Adrenal gland (tissue), 5 donors: ENCODE data around the gene CCDC146.

Experiments
- POLR2A ChIP-seq, 2 donors: fragments of 450-650 bp; IDR thresholded peaks; one replicate each; pipeline ENCODE4 v1.6.1; 2017; ENCODE audit warnings: antibody characterized with exemption in 2 of 2, mild to moderate bottlenecking in 2 of 2, moderate library complexity in 1 of 2
- TF ChIP-seq, protein P1 (sequence below), 6 experiments: fragments of 450-650 bp in 4 of 6; fragments of 200-600 bp in 2 of 6; sonication (generic) in 1 of 6; IDR thresholded peaks; 1 replicate in 5 of 6; 2 replicates in 1 of 6; pipeline versions ENCODE4 v1.5.1 to v1.8.0; 2016 to 2021; ENCODE audit warnings: antibody characterized with exemption in 6 of 6, mild to moderate bottlenecking in 2 of 6, moderate library complexity in 1 of 6
- donor health status: DM: no; HTN: no; CAD: no.

DNA sequence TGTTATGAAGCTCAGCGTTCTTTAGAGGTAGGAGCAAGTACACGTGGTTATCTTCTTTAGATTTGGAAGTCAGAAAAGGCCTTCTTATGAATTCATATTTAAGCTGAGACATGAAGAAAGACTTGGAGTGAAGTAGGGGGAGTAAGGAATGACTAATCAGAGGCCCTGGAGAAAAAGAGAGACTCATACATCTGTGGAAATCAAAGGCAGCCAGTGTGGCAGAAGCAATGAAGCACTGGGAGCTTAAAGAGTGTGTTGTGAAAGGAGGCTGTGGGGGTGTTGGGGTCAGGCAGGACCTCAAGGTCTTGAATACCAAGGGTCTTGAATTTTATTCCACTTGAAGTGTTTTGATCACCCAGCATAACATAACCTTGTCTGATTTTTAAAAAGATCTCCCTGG, 112.9 kb downstream of the CCDC146 start:
- TF ChIP-seq, protein P1, sequence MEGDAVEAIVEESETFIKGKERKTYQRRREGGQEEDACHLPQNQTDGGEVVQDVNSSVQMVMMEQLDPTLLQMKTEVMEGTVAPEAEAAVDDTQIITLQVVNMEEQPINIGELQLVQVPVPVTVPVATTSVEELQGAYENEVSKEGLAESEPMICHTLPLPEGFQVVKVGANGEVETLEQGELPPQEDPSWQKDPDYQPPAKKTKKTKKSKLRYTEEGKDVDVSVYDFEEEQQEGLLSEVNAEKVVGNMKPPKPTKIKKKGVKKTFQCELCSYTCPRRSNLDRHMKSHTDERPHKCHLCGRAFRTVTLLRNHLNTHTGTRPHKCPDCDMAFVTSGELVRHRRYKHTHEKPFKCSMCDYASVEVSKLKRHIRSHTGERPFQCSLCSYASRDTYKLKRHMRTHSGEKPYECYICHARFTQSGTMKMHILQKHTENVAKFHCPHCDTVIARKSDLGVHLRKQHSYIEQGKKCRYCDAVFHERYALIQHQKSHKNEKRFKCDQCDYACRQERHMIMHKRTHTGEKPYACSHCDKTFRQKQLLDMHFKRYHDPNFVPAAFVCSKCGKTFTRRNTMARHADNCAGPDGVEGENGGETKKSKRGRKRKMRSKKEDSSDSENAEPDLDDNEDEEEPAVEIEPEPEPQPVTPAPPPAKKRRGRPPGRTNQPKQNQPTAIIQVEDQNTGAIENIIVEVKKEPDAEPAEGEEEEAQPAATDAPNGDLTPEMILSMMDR (IDR thresholded peaks at IDR 0.05) = no peak
- no peak for TF ChIP-seq POLR2A (IDR thresholded peaks at IDR 0.05)
